ENCODE results near the gene APAF1. TPM values are rescaled to one million over a fixed set of nuclear protein-coding genes. Genes with fewer than 3 reads are reported as not detected.

APAF1 gene
- total and polyA plus RNA-seq, 2 donors (not counting 3 experiments of a cell fraction or from before 2014, with no cell fraction given) = 7.2 to 35.2 TPM

DNA sequence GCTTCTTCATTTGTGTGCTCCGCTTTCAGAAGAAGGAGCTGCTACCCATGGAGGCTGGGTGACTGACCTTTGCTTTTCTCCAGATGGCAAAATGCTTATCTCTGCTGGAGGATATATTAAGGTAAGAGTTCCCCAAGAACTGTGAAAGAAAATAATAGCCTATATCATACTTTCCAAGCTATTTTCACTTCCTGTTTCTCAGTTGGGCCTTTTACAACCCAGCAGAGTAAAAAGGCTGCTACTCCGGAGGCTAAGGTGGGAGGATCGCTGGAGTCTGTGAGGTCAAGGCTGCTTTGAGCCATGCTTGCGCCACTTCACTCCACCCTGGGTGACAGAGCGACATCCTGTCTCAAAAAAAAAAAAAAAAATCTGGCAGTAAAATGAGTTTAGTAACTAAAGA lies 82.1 kb downstream of the APAF1 start:
- TF ChIP-seq EZH2 (IDR thresholded peaks at IDR 0.05; ENCODE audit: borderline replicate concordance, low read depth, low read length, severe bottlenecking) (no peak), CTCF (IDR thresholded peaks at IDR 0.05; ENCODE audit: extremely low read depth in 1 of 2, insufficient read depth in 1 of 2, low read depth in 1 of 2, low read length in 2 of 2) (no peak), POLR2A (IDR thresholded peaks at IDR 0.05; ENCODE audit: low read depth, low read length) (no peak), MYC (IDR thresholded peaks at IDR 0.05; ENCODE audit: low read depth, low read length) (no peak), POLR2AphosphoS5 (IDR thresholded peaks at IDR 0.05; ENCODE audit: insufficient read depth, low read depth, low read length) (no peak), GATA2 (IDR thresholded peaks at IDR 0.05; ENCODE audit: insufficient read depth, insufficient read length, low read depth, low read length) (no peak), JUN (IDR thresholded peaks at IDR 0.05; ENCODE audit: borderline replicate concordance, insufficient read depth, insufficient read length, low read depth) (no peak), FOS (IDR thresholded peaks at IDR 0.05; ENCODE audit: borderline replicate concordance, insufficient read depth, low read length) (no peak)
- TF ChIP-seq, protein P1, sequence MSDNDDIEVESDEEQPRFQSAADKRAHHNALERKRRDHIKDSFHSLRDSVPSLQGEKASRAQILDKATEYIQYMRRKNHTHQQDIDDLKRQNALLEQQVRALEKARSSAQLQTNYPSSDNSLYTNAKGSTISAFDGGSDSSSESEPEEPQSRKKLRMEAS (IDR thresholded peaks at IDR 0.05; ENCODE audit: insufficient read depth, insufficient read length) = no peak
- dilution Hi-C loops (cut with MboI; ENCODE audit: extremely low pct_ligation_motif_present, low sequenced_read_pairs) (no loop called here), intact Hi-C loops (cut with micrococcal nuclease) (loop anchor here (2.0 kb wide), 1 partner anchor 212 kb away; no protein-coding TSS in a partner anchor)
- BruUV-seq (replicated peaks) = no TSS peak
- ChIA-PET CTCF (interaction anchor here (6.1 to 6.9 kb wide), 2 partner anchors 15 to 272 kb away, joined by 46 to 64 read pairs; no protein-coding TSS in a partner anchor), POLR2A (no interaction called here)
- Histone ChIP-seq H3K27me3 (ENCODE audit: control insufficient read depth in 2 of 2, insufficient read depth in 2 of 2, low read length in 2 of 2) (no peaks in the 10 kb centered on the region), H3K4me1 (ENCODE audit: control insufficient read depth, extremely low read depth, insufficient read depth, low read length) (no peaks in the 10 kb centered on the region), H4K20me1 (replicated peaks; ENCODE audit: control insufficient read depth, extremely low read depth, insufficient read depth, low read length) (no peaks in the 10 kb centered on the region), H3K9me3 (replicated peaks; ENCODE audit: control insufficient read depth, insufficient read depth, low read length) (no peaks in the 10 kb centered on the region), H3K79me2 (ENCODE audit: control insufficient read depth, insufficient read depth, low read length) (no peaks in the 10 kb centered on the region), H3K9me1 (replicated peaks; ENCODE audit: control insufficient read depth, extremely low read depth, insufficient read depth, low read length) (no peaks in the 10 kb centered on the region), H3K9ac (replicated peaks; ENCODE audit: extremely low read depth, insufficient read depth, low read length) (no peak overlapping the region), H3K4me2 (ENCODE audit: insufficient read depth, low read length) (no peak overlapping the region), H3K36me3 (ENCODE audit: control insufficient read depth in 2 of 2, extremely low read depth in 1 of 2, insufficient read depth in 2 of 2, low read length in 2 of 2) (peaks cover 15 to 20% of the 10 kb centered on the region in 2 experiments), H3K4me3 (replicated peaks in 1 of 3; ENCODE audit: insufficient read depth in 1 of 3, low read depth in 1 of 3, low read length in 3 of 3) (no peak overlapping the region), H3K27ac (ENCODE audit: insufficient read depth, low read depth, low read length) (no peak overlapping the region), H2AFZ (ENCODE audit: low read depth, low read length) (no peak overlapping the region)
- no peak for FAIRE-seq
- no peak for DNase-seq (ENCODE audit: low read depth, low spot score)
